ENCODE results near the gene SLC22A12. TPM values are rescaled to one million over a fixed set of nuclear protein-coding genes. Genes with fewer than 3 reads are reported as not detected.

Gene SLC22A12
- total RNA-seq, 2 donors from 2014 or later, result not detected

GRCh38 chr11:64644647-64645275, 53.7 kb downstream of the SLC22A12 start:
- peaks cover 0 to 17% of the 10 kb centered on the region in 2 donors for H3K4me1 ChIP-seq
- DNase-seq (ENCODE audit: low spot score), result no peak
- peak in 1 of 2 donors; percentile 9 for TF ChIP-seq CTCF (IDR thresholded peaks at IDR 0.05)
- no peak overlapping the region for H3K4me3 ChIP-seq
- H3K36me3 ChIP-seq, result no peaks in the 10 kb centered on the region
- H3K27me3 ChIP-seq, result peaks cover 0 to 10% of the 10 kb centered on the region in 2 donors
- H3K9me3 ChIP-seq, result no peaks in the 10 kb centered on the region
- no peak overlapping the region for H3K27ac ChIP-seq

DNA sequence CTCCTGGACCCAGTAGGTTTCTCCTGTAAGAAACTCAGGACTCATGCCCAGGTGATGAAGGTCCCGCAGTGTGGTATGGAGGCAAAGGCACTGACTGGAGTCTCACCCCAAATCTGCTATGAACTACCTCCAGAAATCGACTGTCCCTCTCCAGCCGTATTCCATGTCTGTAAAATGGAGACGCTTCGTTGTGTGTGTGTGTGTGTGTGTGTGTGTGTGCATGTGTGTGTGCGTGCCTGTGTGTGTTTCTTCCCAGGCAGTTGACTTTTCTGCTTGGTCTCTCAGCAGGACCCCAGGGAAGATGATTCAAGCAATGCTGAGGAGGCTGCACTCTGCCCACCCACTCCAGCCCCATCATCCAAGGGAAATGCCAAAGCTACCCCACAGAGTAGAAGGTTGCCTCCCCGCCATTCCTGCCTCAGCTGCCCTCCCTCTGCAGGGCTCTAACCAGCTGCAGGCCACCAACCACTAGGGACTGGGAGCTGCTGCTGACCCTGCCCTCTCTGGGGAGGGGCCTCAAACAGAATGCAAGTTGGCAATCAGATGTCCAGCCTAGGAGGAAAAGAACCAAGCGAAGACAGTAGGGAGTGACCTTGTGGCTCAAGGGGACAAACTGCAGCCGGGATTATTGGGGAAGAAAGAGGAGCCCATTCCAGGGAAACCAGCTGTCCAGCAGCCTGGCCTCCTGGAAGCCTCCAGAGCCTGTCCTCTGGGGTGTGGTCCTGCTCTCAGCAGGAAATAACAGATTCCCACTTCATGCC, 56.2 kb downstream of the SLC22A12 start:
- Histone ChIP-seq H3K27me3 (peaks cover 0 to 8% of the 10 kb centered on the region in 2 donors), H3K9me3 (no peaks in the 10 kb centered on the region), H3K4me1 (peaks cover 0 to 16% of the 10 kb centered on the region in 2 donors), H3K27ac (no peak overlapping the region), H3K36me3 (no peaks in the 10 kb centered on the region), H3K4me3 (no peak overlapping the region)
- DNase-seq (ENCODE audit: low spot score), result no peak
- TF ChIP-seq CTCF (IDR thresholded peaks at IDR 0.05), result no peak

DNA sequence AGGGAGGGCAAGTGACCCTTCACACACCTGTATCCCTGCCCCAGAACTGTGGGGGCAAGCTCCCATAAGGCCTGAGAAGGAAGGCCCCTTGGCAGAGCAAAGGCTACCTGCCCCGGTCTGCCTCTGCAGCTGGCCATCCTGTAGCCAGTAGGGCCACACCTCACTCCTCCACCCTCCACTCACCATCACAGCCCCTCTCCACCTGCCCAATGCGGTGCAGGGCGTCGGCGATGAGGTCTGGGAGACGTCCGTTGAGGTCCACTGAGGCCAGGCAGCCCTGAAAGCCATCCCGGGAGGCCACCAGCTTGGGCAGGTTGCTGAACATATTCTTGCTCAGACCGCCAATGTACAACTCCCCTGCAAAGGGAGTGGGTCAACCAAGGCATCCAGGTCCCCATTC, 57.5 kb downstream of the SLC22A12 start:
- Histone ChIP-seq H3K36me3 (no peaks in the 10 kb centered on the region), H3K4me3 (no peak overlapping the region), H3K27ac (no peak overlapping the region), H3K27me3 (no peaks in the 10 kb centered on the region), H3K9me3 (no peaks in the 10 kb centered on the region), H3K4me1 (peaks cover 0 to 4% of the 10 kb centered on the region in 2 donors)
- TF ChIP-seq CTCF (IDR thresholded peaks at IDR 0.05), result no peak
- no peak for DNase-seq (ENCODE audit: low spot score)

DNA sequence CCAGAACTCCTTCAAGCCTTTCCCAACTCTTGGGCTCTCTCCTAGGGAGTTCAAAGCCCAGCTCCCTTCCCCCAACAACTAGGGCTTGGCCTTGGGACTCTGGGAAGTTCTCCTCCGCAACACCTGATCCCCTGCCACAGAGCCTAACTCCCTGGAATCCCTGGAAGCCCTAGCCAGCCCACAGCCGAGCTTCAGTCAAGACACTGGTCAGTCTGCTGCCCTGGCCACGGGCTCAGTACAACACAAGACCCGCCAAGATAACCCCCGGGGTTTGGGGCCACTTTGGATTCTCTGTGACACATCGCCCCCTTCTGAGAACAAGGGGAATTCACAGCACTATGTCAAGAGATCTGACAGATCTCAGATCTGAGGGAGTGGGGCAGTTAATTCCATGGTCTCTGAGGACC, 58.3 kb downstream of the SLC22A12 start:
- DNase-seq (ENCODE audit: low spot score), result no peak
- TF ChIP-seq CTCF (IDR thresholded peaks at IDR 0.05), result peak; percentile 12 to 57
- H3K36me3 ChIP-seq, result no peaks in the 10 kb centered on the region
- H3K4me3 ChIP-seq, result no peak overlapping the region
- no peaks in the 10 kb centered on the region for H3K4me1 ChIP-seq
- no peaks in the 10 kb centered on the region for H3K27me3 ChIP-seq
- no peak overlapping the region for H3K27ac ChIP-seq
- H3K9me3 ChIP-seq, result no peaks in the 10 kb centered on the region

- no peak overlapping the region for H3K4me3 ChIP-seq
- H3K36me3 ChIP-seq, result no peaks in the 10 kb centered on the region
- H3K27me3 ChIP-seq, result no peaks in the 10 kb centered on the region
- no peak overlapping the region for H3K27ac ChIP-seq
- TF ChIP-seq CTCF (IDR thresholded peaks at IDR 0.05), result peak in 1 of 2 donors; percentile 53
- no peaks in the 10 kb centered on the region for H3K4me1 ChIP-seq
- no peak for DNase-seq (ENCODE audit: low spot score)
- H3K9me3 ChIP-seq, result no peaks in the 10 kb centered on the region
Measured at GRCh38 chr11:64650923-64651523, 60.0 kb downstream of the SLC22A12 start.

Other genes with a start within 250 kb of the SLC22A12 start
- 10 to 100 TPM; 11.4 to 22.2 TPM for gene RPS6KA4, start 232.1 kb upstream of the SLC22A12 start, total RNA-seq
- gene SLC22A11, start 35.3 kb upstream of the SLC22A12 start, total RNA-seq, result not detected
- 1 to 10 TPM in 1 of 2 donors, under 1 TPM in 1; 0.85 to 1.4 TPM for gene NRXN2, start 132.0 kb downstream of the SLC22A12 start, total RNA-seq
- 10 to 100 TPM; 28.1 to 30.4 TPM for gene RASGRP2, start 152.9 kb downstream of the SLC22A12 start, total RNA-seq
- 10 to 100 TPM; 17.8 to 84.7 TPM for gene PYGM, start 168.8 kb downstream of the SLC22A12 start, total RNA-seq
- 100 to 1,000 TPM; 196 to 213 TPM for gene SF1, start 187.3 kb downstream of the SLC22A12 start, total RNA-seq
- 10 to 100 TPM; 19.4 to 20.4 TPM for gene MAP4K2, start 212.0 kb downstream of the SLC22A12 start, total RNA-seq
- 1 to 10 TPM; 7.2 to 9.8 TPM for gene MEN1, start 219.3 kb downstream of the SLC22A12 start, total RNA-seq

Data from right atrium auricular region (tissue), 2 donors.